Motor neuron (in vitro differentiated cells): ENCODE measurements around the gene IL1R2. TPM values are rescaled to one million over a fixed set of nuclear protein-coding genes. Genes with fewer than 3 reads are reported as not detected.

Source experiments
- total RNA-seq, 8 experiments: library from RNA; unstranded; fragments of 300-600 nt; gene quantifications; 2 replicates each; pipeline versions ENCODE4 v1.2.3 to v1.2.4, GENCODE V29; 2022

Gene IL1R2
- total RNA-seq, 8 experiments from 2014 or later, result 0.23 to 0.58 (median 0.49) TPM; not detected in 4

Other genes starting within 250 kb of the IL1R2 start
- 10 to 100 TPM in 1 of 8 experiments, 1 to 10 TPM in 1, under 1 TPM in 6; 0.05 to 35.4 (median 0.90) TPM for gene IL1R1, start 150.8 kb downstream of the IL1R2 start, total RNA-seq
- under 1 TPM in 3 of 8 experiments, not detected in 5; 0.05 to 0.41 (median 0.14) TPM for gene IL1RL2, start 195.1 kb downstream of the IL1R2 start, total RNA-seq